ENCODE results near the gene OSCP1. TPM values are rescaled to one million over a fixed set of nuclear protein-coding genes. Genes with fewer than 3 reads are reported as not detected.

OSCP1 gene
- total and polyA plus RNA-seq, 9 donors, result 9.1 to 27.7 (median 12.2) TPM

- intact Hi-C loops (cut with DNase I), result no loop called here
- WGBS, 3 donors, result 91 to 92% (median 91%) methylated on average over 6 of the region's 6 CpGs
- H3K9me3 ChIP-seq, result no peaks in the 10 kb centered on the region
- no peak overlapping the region for H3K4me3 ChIP-seq
- TF ChIP-seq CTCF (IDR thresholded peaks at IDR 0.05) (no peak), EP300 (IDR thresholded peaks at IDR 0.05) (no peak), POLR2A (IDR thresholded peaks at IDR 0.05) (no peak)
- H3K27me3 ChIP-seq, result no peaks in the 10 kb centered on the region
- no peak for DNase-seq
- no peaks in the 10 kb centered on the region for H3K4me1 ChIP-seq (ENCODE audit: insufficient read depth)
- no peaks in the 10 kb centered on the region for H3K36me3 ChIP-seq
- no peak overlapping the region for H3K27ac ChIP-seq
Measured at GRCh38 chr1:36453600-36454388, 3.5 kb upstream of the OSCP1 start.

GRCh38 chr1:36453051-36453450 lies 2.8 kb upstream of the OSCP1 start:
- no peaks in the 10 kb centered on the region for H3K27me3 ChIP-seq
- 87 to 97% (median 92%) methylated on average over 3 of the region's 3 CpGs for WGBS, 3 donors
- H3K9me3 ChIP-seq, result no peaks in the 10 kb centered on the region
- no peak overlapping the region for H3K4me3 ChIP-seq
- H3K27ac ChIP-seq, result no peak overlapping the region
- intact Hi-C loops (cut with DNase I), result no loop called here
- H3K36me3 ChIP-seq, result no peaks in the 10 kb centered on the region
- DNase-seq, result no peak
- TF ChIP-seq EP300 (IDR thresholded peaks at IDR 0.05) (no peak), POLR2A (IDR thresholded peaks at IDR 0.05) (no peak), CTCF (IDR thresholded peaks at IDR 0.05) (no peak)
- H3K4me1 ChIP-seq (ENCODE audit: insufficient read depth), result no peaks in the 10 kb centered on the region

GRCh38 chr1:36450919-36451305 lies 661 bp upstream of the OSCP1 start:
- Histone ChIP-seq H3K27me3 (no peaks in the 10 kb centered on the region), H3K9me3 (no peaks in the 10 kb centered on the region), H3K36me3 (no peaks in the 10 kb centered on the region), H3K4me3 (peak overlapping the region; percentile 62), H3K4me1 (ENCODE audit: insufficient read depth) (no peaks in the 10 kb centered on the region), H3K27ac (peak overlapping the region; percentile 83 to 97)
- intact Hi-C loops (cut with DNase I), result no loop called here
- no peak for DNase-seq
- 17 to 27% (median 20%) methylated on average over 18 of the region's 18 CpGs for WGBS, 3 donors
- no peak for TF ChIP-seq POLR2A (IDR thresholded peaks at IDR 0.05)
- TF ChIP-seq CTCF (IDR thresholded peaks at IDR 0.05), result no peak
- no peak for TF ChIP-seq EP300 (IDR thresholded peaks at IDR 0.05)

GRCh38 chr1:36448530-36449056 lies 1.7 kb downstream of the OSCP1 start:
- Histone ChIP-seq H3K4me1 (ENCODE audit: insufficient read depth) (no peaks in the 10 kb centered on the region), H3K9me3 (no peaks in the 10 kb centered on the region), H3K36me3 (no peaks in the 10 kb centered on the region), H3K27ac (no peak overlapping the region), H3K27me3 (no peaks in the 10 kb centered on the region), H3K4me3 (no peak overlapping the region)
- 92 to 95% (median 94%) methylated on average over 4 of the region's 4 CpGs for WGBS, 3 donors
- DNase-seq, result no peak
- intact Hi-C loops (cut with DNase I), result no loop called here
- TF ChIP-seq CTCF (IDR thresholded peaks at IDR 0.05) (no peak), POLR2A (IDR thresholded peaks at IDR 0.05) (no peak), EP300 (IDR thresholded peaks at IDR 0.05) (no peak)
